ENCODE data around the gene NFATC2. TPM values are rescaled to one million over a fixed set of nuclear protein-coding genes. Genes with fewer than 3 reads are reported as not detected.
"Not testable (repeated sequence)": the region's sequence is repeated elsewhere in the genome, so short reads cannot be mapped to it uniquely, and the experiment has no call there.

The NFATC2 gene
- polyA plus RNA-seq, 3 donors, result 1.4 to 2.1 (median 1.8) TPM

GRCh38 chr20:51346686-51347485, 195.6 kb downstream of the NFATC2 start:
- no peak for DNase-seq (ENCODE audit: low read depth in 3 of 3, low spot score in 2 of 3)

- no peak for DNase-seq (ENCODE audit: low read depth in 3 of 3, low spot score in 2 of 3)
Observed at GRCh38 chr20:51345601-51346101, 196.9 kb downstream of the NFATC2 start.

- DNase-seq (ENCODE audit: low read depth in 3 of 3, low spot score in 2 of 3), result not testable (repeated sequence)
Observed at GRCh38 chr20:51343802-51344201, 198.7 kb downstream of the NFATC2 start.

GRCh38 chr20:51342510-51343236, 199.8 kb downstream of the NFATC2 start:
- DNase-seq (ENCODE audit: low read depth in 3 of 3, low spot score in 2 of 3), result no peak

GRCh38 chr20:51341581-51341980, 200.9 kb downstream of the NFATC2 start:
- no peak for DNase-seq (ENCODE audit: low read depth in 3 of 3, low spot score in 2 of 3)

GRCh38 chr20:51340451-51340840, 202.1 kb downstream of the NFATC2 start:
- DNase-seq (ENCODE audit: low read depth in 3 of 3, low spot score in 2 of 3), result no peak

GRCh38 chr20:51339721-51340450, 202.6 kb downstream of the NFATC2 start:
- no peak for DNase-seq (ENCODE audit: low read depth in 3 of 3, low spot score in 2 of 3)

GRCh38 chr20:51338692-51339440, 203.7 kb downstream of the NFATC2 start:
- no peak for DNase-seq (ENCODE audit: low read depth in 3 of 3, low spot score in 2 of 3)

GRCh38 chr20:51337126-51337805, 205.3 kb downstream of the NFATC2 start:
- no peak for DNase-seq (ENCODE audit: low read depth in 3 of 3, low spot score in 2 of 3)

Other genes with a start within 250 kb of the NFATC2 start
- gene ATP9A, start 225.7 kb upstream of the NFATC2 start, polyA plus RNA-seq (ENCODE audit: insufficient read length in 3 of 3), result 10 to 100 TPM; 58.7 to 62.6 (median 61.4) TPM

Measured in right renal cortex interstitium (tissue), 3 donors.